Activated T-helper 1 cell treated with anti-CD3 and anti-CD28 coated beads, Interleukin-12 subunit alpha, Interleukin-12 subunit beta, Interleukin-2, Interleukin-4 antibody, amounts not matched to agents 30 ng/mL and 10 ng/mL and 1 ng/mL, durations not matched to agents 14 hours and 24 hours and 36 hours (primary cell): ENCODE data around the gene TFRC. TPM values are rescaled to one million over a fixed set of nuclear protein-coding genes. Genes with fewer than 3 reads are reported as not detected.

ENCODE experiments used
- DNase-seq: peaks from one replicate; pipeline ENCODE4 v3.0.0; 2021; ENCODE audit warnings: low spot score
- H3K27ac Mint-ChIP-seq: one replicate; pipeline ENCODE4 v1.8.0; 2021; ENCODE audit warnings: mild to moderate bottlenecking, mixed read lengths
- H3K27me3 Mint-ChIP-seq: one replicate; pipeline ENCODE4 v1.8.0; 2022; ENCODE audit warnings: mild to moderate bottlenecking, moderate library complexity, mixed read lengths; ENCODE audit not compliant: insufficient read depth
- H3K36me3 Mint-ChIP-seq: one replicate; pipeline ENCODE4 v1.8.0; 2021; ENCODE audit warnings: low read depth, mixed read lengths
- H3K4me1 Mint-ChIP-seq: one replicate; pipeline ENCODE4 v1.8.0; 2021; ENCODE audit warnings: low read depth, mixed read lengths
- H3K4me3 Mint-ChIP-seq: one replicate; pipeline ENCODE4 v1.8.0; 2021; ENCODE audit warnings: mild to moderate bottlenecking, moderate library complexity, mixed read lengths
- H3K9me3 Mint-ChIP-seq: one replicate; pipeline ENCODE4 v1.8.0; 2021; ENCODE audit warnings: mixed read lengths
- intact Hi-C: fragments of 100-400 bp; cut with micrococcal nuclease; formaldehyde crosslinking; loops from one replicate; pipeline ENCODE4 v1.15.1; 2024
- total RNA-seq: library from RNA; stranded (reverse); gene quantifications from 2 replicates; pipeline ENCODE4 v1.2.3, GENCODE V29; 2022

TFRC gene
- 791 TPM in 2 replicates for total RNA-seq

DNA sequence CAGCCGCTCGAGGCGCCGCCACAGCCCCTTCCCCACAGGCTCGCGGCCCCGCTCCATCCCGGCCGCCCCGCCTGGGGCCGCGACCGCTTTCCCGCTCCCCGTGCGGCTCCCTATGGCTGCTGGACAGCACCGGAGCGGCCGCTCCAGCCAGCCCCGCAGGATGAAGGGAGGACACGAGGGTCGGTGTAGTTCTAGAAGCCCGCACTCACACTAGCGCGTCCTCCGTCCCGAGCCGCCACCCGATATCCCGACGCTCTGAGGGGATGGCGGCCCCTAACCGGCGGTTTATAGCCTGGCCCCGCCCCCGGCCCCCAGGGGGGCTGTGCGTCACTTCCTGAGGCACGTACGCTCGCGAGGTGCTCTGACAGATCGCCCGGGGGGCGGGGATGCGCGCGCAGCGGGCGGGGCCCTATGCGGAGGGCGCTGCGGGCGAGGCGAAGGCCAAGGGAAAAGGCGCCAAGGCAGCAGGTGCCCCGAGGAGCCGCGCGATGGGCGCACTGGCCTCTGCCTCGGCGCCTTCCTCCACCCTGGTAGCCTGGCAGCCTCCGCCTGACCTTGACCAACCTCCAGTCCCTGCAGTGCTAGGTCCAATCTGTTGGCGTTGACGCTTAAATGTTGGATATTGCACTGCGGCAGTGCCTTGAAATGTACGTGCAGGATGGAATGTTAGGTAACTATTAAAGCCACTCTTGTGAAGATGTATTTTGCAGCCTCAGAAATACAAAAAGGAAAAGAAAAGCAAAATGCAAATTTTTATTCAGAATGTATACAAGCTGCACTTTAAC, at the start of gene TFRC:
Gene TFRC (minus strand): TSS at position 257 of the 785 bp plus-strand sequence. CDS start 4,991 bp downstream, outside the sequence.
- Mint-ChIP-seq H3K4me3 (peak within 1 kb of the TSS; percentile 100), H3K9me3 (no peaks in the 10 kb centered on the region), H3K27ac (peak within 1 kb of the TSS; percentile 98), H3K4me1 (peaks cover 38% of the 10 kb centered on the region), H3K27me3 (no peaks in the 10 kb centered on the region), H3K36me3 (peaks cover 31% of the 10 kb centered on the region)
- peak; percentile 95 for DNase-seq
- intact Hi-C loops = loop anchor here (1.0 to 5.0 kb wide), 9 partner anchors 30 to 550 kb away; partner anchors contain the start of genes FBXO45, RNF168, TNK2 and WDR53

DNA sequence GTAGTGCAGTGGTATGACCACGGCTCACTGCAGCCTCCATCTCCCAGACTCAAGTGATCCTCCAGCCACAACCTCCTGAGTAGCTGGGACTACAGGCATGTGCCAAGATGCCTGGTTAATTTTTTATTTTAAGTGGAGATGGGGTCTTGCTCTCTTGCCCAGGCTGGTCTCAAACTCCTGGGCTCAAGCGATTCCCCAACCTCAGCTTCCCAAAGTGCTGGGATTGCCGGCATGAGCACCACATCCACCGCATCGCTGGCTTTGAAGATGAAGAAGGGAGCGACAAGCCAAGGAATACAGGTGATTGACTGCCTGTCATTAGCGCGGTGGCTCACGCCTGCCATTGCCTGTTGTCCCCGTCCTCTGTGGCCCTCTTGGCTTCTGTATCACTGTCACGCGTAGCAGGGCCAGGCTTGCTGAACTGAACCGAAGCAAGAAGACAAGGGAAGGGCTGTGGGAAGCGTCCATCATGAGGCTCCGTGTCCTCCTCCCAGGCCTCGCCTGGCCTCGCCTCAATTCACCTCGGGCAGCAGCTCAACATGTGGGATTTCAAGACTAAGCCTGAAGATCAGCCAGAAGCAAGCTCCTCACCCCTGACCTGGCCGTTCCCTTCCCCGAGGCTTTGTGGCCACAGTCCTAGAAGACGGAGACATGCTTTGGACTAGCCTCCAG, 46.4 kb upstream of the TFRC start:
- peak overlapping the region; percentile 16 for H3K27ac Mint-ChIP-seq
- no peaks in the 10 kb centered on the region for H3K27me3 Mint-ChIP-seq
- H3K4me1 Mint-ChIP-seq = peaks cover 29% of the 10 kb centered on the region
- no peak for DNase-seq
- H3K9me3 Mint-ChIP-seq = no peaks in the 10 kb centered on the region
- H3K4me3 Mint-ChIP-seq = no peak overlapping the region
- H3K36me3 Mint-ChIP-seq = peaks cover 4% of the 10 kb centered on the region
- intact Hi-C loops = no loop called here

DNA sequence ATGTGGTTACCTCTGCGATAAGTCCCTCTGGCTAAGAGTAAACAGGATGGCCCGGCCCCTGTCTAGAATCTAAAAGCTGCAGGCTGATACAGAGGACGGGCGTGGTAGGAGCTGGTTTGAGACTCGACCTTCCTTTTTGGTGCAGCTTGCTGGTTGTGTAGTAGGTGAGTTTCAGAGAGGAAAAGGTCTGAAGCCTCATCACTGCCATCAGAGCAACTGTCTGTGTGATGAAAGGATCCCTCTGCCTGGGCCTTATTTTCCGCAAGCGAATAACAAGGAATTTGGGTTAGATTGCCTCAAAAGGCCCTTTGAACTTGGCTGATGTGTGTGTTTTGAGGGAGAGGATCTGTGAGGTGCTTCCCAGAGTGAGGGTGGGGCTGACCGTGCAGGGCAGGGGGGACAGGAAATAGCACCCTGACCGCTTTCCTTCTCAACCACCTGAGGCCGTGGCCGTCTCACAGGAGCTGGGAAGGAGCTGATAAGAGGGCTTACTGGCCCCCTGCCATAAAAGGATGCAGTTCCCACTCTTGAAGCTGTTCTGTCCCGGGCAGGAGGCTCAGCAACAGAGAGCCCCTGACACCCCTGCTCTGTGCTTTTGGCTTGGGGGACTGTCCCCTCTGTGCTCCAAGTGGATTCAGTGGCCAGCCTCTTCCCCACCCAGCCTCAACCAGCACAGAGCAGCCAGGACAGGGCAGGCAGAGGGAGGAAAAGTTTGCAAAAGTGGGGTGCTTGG, 45.6 kb upstream of the TFRC start:
- intact Hi-C loops = no loop called here
- H3K4me1 Mint-ChIP-seq = peaks cover 30% of the 10 kb centered on the region
- peak overlapping the region; percentile 37 for H3K4me3 Mint-ChIP-seq
- H3K27ac Mint-ChIP-seq = peak overlapping the region; percentile 74
- H3K36me3 Mint-ChIP-seq = peaks cover 4% of the 10 kb centered on the region
- no peaks in the 10 kb centered on the region for H3K27me3 Mint-ChIP-seq
- no peaks in the 10 kb centered on the region for H3K9me3 Mint-ChIP-seq
- peak; percentile 42 for DNase-seq

DNA sequence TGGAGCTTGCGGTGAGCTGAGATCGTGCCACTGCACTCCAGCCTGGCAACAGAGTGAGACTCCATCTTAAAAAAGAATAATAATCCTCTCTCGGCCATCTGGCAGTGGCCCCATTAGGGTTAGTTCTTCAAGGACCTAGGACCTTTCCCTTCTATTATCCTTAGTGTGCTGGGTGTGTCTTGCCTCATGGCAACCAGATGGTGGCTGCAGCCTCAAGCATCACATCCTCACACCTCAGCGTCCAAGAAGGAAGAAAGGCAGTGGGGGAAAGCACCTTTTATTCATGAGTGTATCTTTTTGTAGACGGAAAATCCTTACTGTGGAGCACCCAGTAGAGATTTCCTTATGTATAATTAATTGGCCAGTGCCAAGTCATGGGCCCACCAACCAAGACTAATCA, 42.7 kb upstream of the TFRC start:
- Mint-ChIP-seq H3K27me3 (no peaks in the 10 kb centered on the region), H3K27ac (no peak overlapping the region), H3K4me1 (peaks cover 55% of the 10 kb centered on the region), H3K9me3 (no peaks in the 10 kb centered on the region), H3K4me3 (no peak overlapping the region), H3K36me3 (peaks cover 3% of the 10 kb centered on the region)
- no peak for DNase-seq
- intact Hi-C loops = no loop called here

DNA sequence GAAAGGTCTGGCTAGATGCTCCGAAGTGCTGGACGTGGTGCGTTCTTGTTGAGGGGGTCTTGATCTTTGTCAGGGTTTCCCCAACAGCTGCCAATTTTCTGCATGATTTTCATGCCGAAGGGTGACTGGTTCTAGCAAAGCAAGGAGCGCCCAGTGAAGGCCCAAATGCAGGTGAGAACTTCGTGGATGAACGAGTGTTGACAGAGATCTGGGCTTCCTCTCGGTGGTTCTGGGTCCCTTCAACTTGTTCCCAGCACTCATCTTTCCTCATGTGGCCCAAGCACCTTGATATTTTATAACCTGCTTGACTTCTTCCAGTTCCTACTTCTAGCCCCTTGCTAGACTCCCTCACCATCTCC, 40.8 kb upstream of the TFRC start:
- Mint-ChIP-seq H3K36me3 (peaks cover 3% of the 10 kb centered on the region), H3K4me1 (peaks cover 46% of the 10 kb centered on the region), H3K27ac (no peak overlapping the region), H3K4me3 (no peak overlapping the region), H3K27me3 (no peaks in the 10 kb centered on the region), H3K9me3 (no peaks in the 10 kb centered on the region)
- no peak for DNase-seq
- intact Hi-C loops = no loop called here

DNA sequence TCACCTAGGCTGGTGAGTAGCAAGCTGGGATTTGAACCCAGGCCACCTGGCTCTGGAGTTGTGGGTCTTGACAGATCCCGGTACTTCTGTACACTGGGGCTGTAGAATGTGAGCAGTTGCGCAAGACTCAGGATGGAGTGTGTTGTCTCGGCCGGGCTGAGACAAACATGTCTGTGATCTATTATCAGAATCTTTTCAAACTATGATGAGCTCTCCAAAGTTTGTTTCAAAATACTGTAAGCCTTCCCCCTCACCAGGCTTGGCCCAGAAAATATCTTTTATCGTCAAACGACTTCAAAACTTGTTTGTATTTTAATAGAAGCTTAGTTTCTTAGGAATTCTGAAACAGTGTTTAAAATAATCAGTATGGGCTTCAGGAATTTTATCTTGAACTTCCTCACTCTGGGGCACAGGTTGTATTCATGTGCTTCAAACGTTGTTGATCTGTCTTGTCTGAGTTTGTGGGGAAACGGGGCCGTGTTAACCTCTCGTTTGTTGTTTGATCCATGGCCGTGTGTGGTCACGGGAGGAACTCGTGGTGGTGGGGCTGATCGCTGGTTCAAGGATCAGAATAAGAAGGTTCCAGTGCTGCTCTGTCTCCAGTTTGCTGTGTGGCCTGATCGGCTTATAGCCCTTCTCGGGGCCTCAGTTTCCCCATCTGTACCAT, 40.3 kb upstream of the TFRC start:
- no peak for DNase-seq
- no peaks in the 10 kb centered on the region for H3K9me3 Mint-ChIP-seq
- intact Hi-C loops = no loop called here
- H3K4me1 Mint-ChIP-seq = peaks cover 40% of the 10 kb centered on the region
- H3K27ac Mint-ChIP-seq = peak overlapping the region; percentile 56
- H3K36me3 Mint-ChIP-seq = peaks cover 3% of the 10 kb centered on the region
- H3K4me3 Mint-ChIP-seq = no peak overlapping the region
- no peaks in the 10 kb centered on the region for H3K27me3 Mint-ChIP-seq

DNA sequence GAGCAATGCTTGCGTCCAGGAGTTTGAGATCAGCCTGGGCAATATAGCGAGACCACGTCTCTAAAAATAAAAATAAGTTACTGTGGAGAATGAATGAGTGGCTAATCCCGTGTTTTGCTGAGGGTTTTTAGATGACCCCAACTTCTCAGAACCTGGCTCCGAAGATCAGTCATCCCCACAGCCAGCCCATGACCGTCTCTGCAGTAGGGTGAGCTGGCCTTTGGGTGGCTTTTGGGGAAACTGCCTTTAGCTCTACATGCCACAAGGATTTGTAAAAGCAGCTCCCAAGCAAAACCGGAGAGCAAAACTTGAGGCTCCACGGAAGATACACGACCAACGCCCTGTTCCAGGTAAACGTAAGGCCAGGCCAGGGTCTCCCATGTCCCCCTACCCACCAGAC, 39.2 kb upstream of the TFRC start:
- intact Hi-C loops = no loop called here
- H3K9me3 Mint-ChIP-seq = no peaks in the 10 kb centered on the region
- no peak overlapping the region for H3K4me3 Mint-ChIP-seq
- H3K27me3 Mint-ChIP-seq = no peaks in the 10 kb centered on the region
- H3K4me1 Mint-ChIP-seq = peaks cover 32% of the 10 kb centered on the region
- H3K27ac Mint-ChIP-seq = no peak overlapping the region
- DNase-seq = no peak
- H3K36me3 Mint-ChIP-seq = peaks cover 3% of the 10 kb centered on the region

DNA sequence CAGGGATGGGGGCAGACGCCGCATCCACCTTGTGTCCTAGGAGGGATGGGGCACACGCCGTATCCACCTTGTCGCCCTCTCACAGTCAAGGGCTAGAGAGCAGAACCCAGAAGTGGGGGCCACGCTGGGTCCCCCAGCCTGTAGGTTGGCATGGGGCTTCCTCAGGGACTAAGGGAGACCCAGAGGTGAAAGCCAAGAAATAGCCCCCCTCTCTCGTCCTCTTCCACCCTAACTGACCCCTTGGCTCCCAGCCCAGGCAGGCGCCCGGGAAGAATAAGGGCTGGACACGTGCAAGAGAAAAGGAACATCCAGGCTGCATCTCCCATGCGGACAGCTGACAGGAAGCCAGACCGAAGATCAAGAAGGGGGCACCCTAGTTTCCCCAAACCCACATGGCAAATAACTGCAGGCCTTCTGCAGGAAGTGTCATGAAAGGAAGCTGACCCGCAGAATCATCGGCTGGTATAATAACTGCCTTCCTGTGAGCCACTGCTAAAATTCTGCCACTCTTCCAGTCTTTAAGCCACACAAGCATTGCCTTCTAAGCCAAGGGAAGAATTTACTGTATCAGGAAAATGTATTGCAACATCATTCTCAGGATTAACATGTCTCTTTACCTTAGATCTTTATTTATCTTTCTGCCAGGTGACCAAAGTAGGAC, 38.5 kb upstream of the TFRC start:
- H3K9me3 Mint-ChIP-seq = no peaks in the 10 kb centered on the region
- no peaks in the 10 kb centered on the region for H3K27me3 Mint-ChIP-seq
- intact Hi-C loops = no loop called here
- peaks cover 3% of the 10 kb centered on the region for H3K36me3 Mint-ChIP-seq
- H3K4me3 Mint-ChIP-seq = peak overlapping the region; percentile 15
- peaks cover 32% of the 10 kb centered on the region for H3K4me1 Mint-ChIP-seq
- H3K27ac Mint-ChIP-seq = peak overlapping the region; percentile 38
- no peak for DNase-seq

DNA sequence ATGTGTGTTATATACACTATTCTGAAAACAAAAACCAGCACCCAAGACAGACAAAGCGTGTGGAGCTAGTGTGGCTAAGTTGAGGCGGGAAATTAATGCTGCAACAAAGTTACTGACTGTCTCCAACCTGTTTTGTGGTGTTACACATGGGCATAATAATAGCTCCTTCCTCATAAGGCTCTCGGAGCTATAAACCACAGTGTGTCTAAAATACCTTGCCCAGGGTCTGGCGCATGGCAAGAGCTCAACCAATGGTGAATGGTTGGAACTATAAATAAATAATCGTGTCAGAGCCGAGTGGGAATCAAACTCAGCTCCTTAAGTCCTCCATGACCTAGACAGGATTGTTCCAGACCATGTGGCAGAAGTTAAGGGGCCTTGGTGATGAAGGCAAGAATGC, 35.9 kb upstream of the TFRC start:
- Mint-ChIP-seq H3K27ac (peak overlapping the region; percentile 20), H3K4me1 (peaks cover 45% of the 10 kb centered on the region), H3K27me3 (no peaks in the 10 kb centered on the region), H3K9me3 (no peaks in the 10 kb centered on the region), H3K36me3 (no peaks in the 10 kb centered on the region), H3K4me3 (no peak overlapping the region)
- no peak for DNase-seq
- intact Hi-C loops = no loop called here

DNA sequence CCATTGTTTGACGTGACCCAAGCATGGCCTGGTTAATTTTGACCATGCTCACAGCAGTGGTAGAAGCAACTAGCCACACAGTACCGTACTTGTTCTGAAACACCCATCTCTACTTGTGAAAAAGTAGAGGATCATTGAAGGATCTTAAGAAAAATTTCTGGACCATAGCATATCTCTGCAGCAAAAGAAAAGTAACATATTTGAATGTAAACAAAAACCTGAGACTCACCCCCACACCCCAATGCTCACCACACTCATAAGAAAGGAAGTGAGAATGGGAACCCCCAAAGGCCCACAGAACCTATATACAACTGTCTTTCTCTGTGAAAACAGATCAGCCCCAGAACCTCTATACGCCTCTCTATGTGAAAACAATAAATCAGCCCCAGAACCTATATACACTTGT, 33.8 kb upstream of the TFRC start:
- peak; percentile 33 for DNase-seq
- Mint-ChIP-seq H3K27ac (no peak overlapping the region), H3K27me3 (no peaks in the 10 kb centered on the region), H3K4me3 (no peak overlapping the region), H3K36me3 (no peaks in the 10 kb centered on the region), H3K9me3 (no peaks in the 10 kb centered on the region), H3K4me1 (peaks cover 41% of the 10 kb centered on the region)
- intact Hi-C loops = no loop called here

DNA sequence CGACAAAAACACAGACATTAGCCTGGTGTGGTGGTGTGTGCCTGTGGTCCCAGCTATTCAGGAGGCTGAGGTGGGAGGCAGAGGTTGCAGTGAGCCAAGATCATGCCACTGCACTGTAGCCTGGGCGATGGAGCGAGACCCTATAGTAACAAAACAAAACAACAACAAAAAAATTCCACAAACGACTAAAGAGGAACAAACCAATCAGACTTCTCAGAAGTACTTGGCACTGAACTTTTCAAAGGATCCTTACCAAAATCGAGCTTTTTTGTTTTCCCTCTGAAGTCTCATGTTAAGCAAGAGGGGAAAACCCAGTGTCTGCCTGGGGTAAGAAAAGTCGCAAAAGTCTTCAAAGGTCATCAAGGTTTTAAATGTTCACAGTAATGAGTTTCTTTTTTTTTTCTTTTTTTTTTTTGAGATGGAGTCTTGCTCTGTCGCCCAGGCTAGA, 30.1 kb upstream of the TFRC start:
- peak; percentile 37 for DNase-seq
- H3K27ac Mint-ChIP-seq = peak overlapping the region; percentile 96
- H3K4me1 Mint-ChIP-seq = peaks cover 27% of the 10 kb centered on the region
- no peaks in the 10 kb centered on the region for H3K27me3 Mint-ChIP-seq
- no peaks in the 10 kb centered on the region for H3K36me3 Mint-ChIP-seq
- no peaks in the 10 kb centered on the region for H3K9me3 Mint-ChIP-seq
- intact Hi-C loops = loop anchor here (1.0 kb wide), 4 partner anchors 30 to 80 kb away; partner anchors contain the start of gene TFRC
- H3K4me3 Mint-ChIP-seq = peak overlapping the region; percentile 47

DNA sequence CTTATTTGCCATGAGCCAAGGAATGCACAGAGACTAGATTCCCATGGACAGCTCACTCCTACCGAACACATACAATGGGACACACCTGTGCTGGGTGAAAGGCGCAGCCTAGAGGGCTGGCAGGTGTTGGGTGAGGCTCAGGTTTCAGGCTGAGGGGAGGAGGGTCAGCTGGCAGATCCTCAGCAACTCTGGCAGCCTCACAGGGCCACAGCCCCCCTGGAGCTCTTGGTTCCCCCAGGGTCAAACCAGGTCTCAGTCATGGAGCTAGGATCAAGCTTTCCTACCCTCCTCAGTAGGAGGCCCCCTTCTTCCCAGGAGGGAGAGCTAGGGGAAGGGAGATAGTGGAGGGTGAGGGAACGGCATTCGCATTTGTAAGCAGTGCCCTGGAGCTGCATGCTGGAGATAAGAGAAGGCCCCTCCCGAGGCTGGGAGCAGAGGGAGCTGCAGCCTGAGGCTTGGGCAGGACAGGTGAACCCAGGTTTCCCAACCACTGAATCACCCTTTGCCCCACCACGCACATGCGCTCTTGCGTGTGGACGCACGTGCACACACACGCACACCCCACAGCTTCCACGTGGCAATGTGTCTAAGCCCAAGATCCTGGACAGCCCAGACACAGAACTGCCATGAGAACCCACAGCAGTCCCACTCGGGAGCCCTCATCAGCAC, 26.3 kb upstream of the TFRC start:
- intact Hi-C loops = no loop called here
- peaks cover 28% of the 10 kb centered on the region for H3K4me1 Mint-ChIP-seq
- H3K4me3 Mint-ChIP-seq = no peak overlapping the region
- no peak for DNase-seq
- H3K9me3 Mint-ChIP-seq = no peaks in the 10 kb centered on the region
- H3K27ac Mint-ChIP-seq = no peak overlapping the region
- no peaks in the 10 kb centered on the region for H3K36me3 Mint-ChIP-seq
- H3K27me3 Mint-ChIP-seq = no peaks in the 10 kb centered on the region
